ENCODE results near the gene STEAP3.
"Not testable (repeated sequence)": the region's sequence is repeated elsewhere in the genome, so short reads cannot be mapped to it uniquely, and the experiment has no call there.

STEAP3 gene

GRCh38 chr2:119265693-119266066, 42.0 kb downstream of the STEAP3 start:
- no peak for DNase-seq

- no peak for DNase-seq
Observed at GRCh38 chr2:119266091-119266589, 42.5 kb downstream of the STEAP3 start.

GRCh38 chr2:119267604-119268003, 44.0 kb downstream of the STEAP3 start:
- no peak for DNase-seq

GRCh38 chr2:119276864-119277263, 53.2 kb downstream of the STEAP3 start:
- no peak for DNase-seq

GRCh38 chr2:119278385-119278784, 54.8 kb downstream of the STEAP3 start:
- DNase-seq: not testable (repeated sequence)

GRCh38 chr2:119278946-119279345, 55.3 kb downstream of the STEAP3 start:
- no peak for DNase-seq

- DNase-seq: no peak
Observed at GRCh38 chr2:119279666-119280065, 56.0 kb downstream of the STEAP3 start.

- no peak for DNase-seq
Observed at GRCh38 chr2:119280680-119281079, 57.0 kb downstream of the STEAP3 start.

- DNase-seq: no peak
Observed at GRCh38 chr2:119282146-119282995, 58.7 kb downstream of the STEAP3 start.

GRCh38 chr2:119282996-119283511, 59.4 kb downstream of the STEAP3 start:
- DNase-seq: no peak

- DNase-seq: no peak
Observed at GRCh38 chr2:119283873-119284331, 60.3 kb downstream of the STEAP3 start.

GRCh38 chr2:119286661-119287060, 63.0 kb downstream of the STEAP3 start:
- no peak for DNase-seq

GRCh38 chr2:119288576-119288975, 64.9 kb downstream of the STEAP3 start:
- DNase-seq: no peak

- DNase-seq: no peak
Observed at GRCh38 chr2:119289093-119289492, 65.5 kb downstream of the STEAP3 start.

- no peak for DNase-seq
Observed at GRCh38 chr2:119289642-119290041, 66.0 kb downstream of the STEAP3 start.

GRCh38 chr2:119290859-119291587, 67.4 kb downstream of the STEAP3 start:
- peak; percentile 77 for DNase-seq

GRCh38 chr2:119291588-119292167, 68.0 kb downstream of the STEAP3 start:
- no peak for DNase-seq

GRCh38 chr2:119292226-119292625, 68.6 kb downstream of the STEAP3 start:
- no peak for DNase-seq

- no peak for DNase-seq
Observed at GRCh38 chr2:119293254-119293653, 69.6 kb downstream of the STEAP3 start.

- no peak for DNase-seq
Observed at GRCh38 chr2:119293900-119294299, 70.3 kb downstream of the STEAP3 start.

- no peak for DNase-seq
Observed at GRCh38 chr2:119294671-119295070, 71.0 kb downstream of the STEAP3 start.

GRCh38 chr2:119295688-119296375, 72.2 kb downstream of the STEAP3 start:
- no peak for DNase-seq

- DNase-seq: no peak
Observed at GRCh38 chr2:119301413-119301812, 77.8 kb downstream of the STEAP3 start.
